Activated naive CD4-positive, alpha-beta T cell treated with anti-CD3 and anti-CD28 coated beads, Interleukin-2, amount 50 U/mL, for 72 hours (primary cell): ENCODE results near the gene MEI1. TPM values are rescaled to one million over a fixed set of nuclear protein-coding genes. Genes with fewer than 3 reads are reported as not detected.

ENCODE experiments used
- ATAC-seq, 2 donors: fragments of 150-1000 bp; cut with Tn5 transposase; 2 replicates each; pipeline ENCODE4 v1.10.0; 2021; ENCODE audit warnings: mild to moderate bottlenecking in 2 of 2, moderate library complexity in 2 of 2
- DNase-seq, 2 donors: peaks; one replicate each; pipeline ENCODE4 v3.0.0; 2021 to 2022; ENCODE audit warnings: low spot score in 2 of 2
- H3K27ac Mint-ChIP-seq, 2 donors: one replicate each; pipeline ENCODE4 v1.8.0; 2022; ENCODE audit warnings: mild to moderate bottlenecking in 2 of 2, mixed read lengths in 2 of 2
- H3K36me3 Mint-ChIP-seq, 2 donors: one replicate each; pipeline ENCODE4 v1.8.0; 2022; ENCODE audit warnings: mixed read lengths in 2 of 2
- H3K9me3 Mint-ChIP-seq, 2 donors: one replicate each; pipeline ENCODE4 v1.8.0; 2022; ENCODE audit warnings: mixed read lengths in 2 of 2
- total RNA-seq, 2 donors: library from RNA; stranded (reverse); gene quantifications; one replicate each; pipeline ENCODE4 v1.2.3, GENCODE V29; 2022

The MEI1 gene
- total RNA-seq, 2 donors from 2014 or later, result 28.3 to 36.9 TPM

- H3K9me3 Mint-ChIP-seq, result no peaks in the 10 kb centered on the region
- DNase-seq, result no peak
- H3K36me3 Mint-ChIP-seq, result peaks cover 0 to 6% of the 10 kb centered on the region in 2 donors
- ATAC-seq, result no peak
- H3K27ac Mint-ChIP-seq, result no peak overlapping the region
These were observed 120.0 kb downstream of the MEI1 start for GRCh38 chr22:41819257-41819656.

- ATAC-seq (no peak), DNase-seq (no peak)
- H3K36me3 Mint-ChIP-seq, result peaks cover 0 to 7% of the 10 kb centered on the region in 2 donors
- peak overlapping the region in 1 of 2 donors; percentile 51 for H3K27ac Mint-ChIP-seq
- H3K9me3 Mint-ChIP-seq, result no peaks in the 10 kb centered on the region
These were observed 121.1 kb downstream of the MEI1 start for GRCh38 chr22:41820447-41820846.

DNA sequence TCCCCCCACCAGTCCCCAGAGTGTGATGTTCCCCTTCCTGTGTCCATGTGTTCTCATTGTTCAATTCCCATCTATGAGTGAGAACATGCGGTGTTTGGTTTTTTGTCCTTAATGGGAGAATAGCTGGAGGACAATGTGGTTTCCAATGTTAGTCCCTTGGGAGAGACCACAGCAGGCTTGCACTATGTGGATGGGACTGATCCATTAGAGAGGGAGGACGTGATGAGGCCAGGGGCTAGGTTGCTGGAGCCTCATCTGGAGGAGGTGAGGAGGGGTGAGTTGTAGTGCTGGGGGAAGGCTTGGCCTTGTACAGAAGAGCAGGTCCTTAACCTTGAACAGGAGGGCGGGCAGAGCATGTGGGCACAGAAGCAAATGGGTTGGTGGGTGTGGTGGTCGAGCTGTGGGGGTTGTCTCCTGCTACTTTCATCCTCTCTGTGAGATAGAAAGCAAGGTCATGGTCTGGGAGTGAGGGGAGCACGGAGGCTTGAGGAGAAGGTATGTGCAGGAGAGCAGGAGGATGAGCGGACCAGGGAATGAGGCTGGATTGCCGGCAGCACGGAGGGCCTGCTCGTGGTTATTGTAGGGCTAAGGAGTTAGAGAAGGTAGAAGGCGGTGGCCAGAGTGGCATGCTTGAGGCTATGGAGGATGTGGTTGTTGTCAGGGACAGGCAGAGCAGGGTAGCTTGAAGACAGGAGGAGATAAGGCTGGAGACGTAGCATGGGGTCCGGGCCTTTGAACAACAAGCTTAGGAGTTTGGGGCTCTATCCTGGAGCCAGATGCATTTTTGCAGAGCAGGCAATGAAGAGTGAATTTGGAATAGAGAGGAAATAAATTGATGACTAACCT is 122.4 kb downstream of the MEI1 start:
- ATAC-seq (peak in 1 of 2 donors; percentile 2), DNase-seq (no peak)
- Mint-ChIP-seq H3K27ac (peak overlapping the region; percentile 34 to 75), H3K9me3 (no peaks in the 10 kb centered on the region), H3K36me3 (peaks cover 0 to 7% of the 10 kb centered on the region in 2 donors)

DNA sequence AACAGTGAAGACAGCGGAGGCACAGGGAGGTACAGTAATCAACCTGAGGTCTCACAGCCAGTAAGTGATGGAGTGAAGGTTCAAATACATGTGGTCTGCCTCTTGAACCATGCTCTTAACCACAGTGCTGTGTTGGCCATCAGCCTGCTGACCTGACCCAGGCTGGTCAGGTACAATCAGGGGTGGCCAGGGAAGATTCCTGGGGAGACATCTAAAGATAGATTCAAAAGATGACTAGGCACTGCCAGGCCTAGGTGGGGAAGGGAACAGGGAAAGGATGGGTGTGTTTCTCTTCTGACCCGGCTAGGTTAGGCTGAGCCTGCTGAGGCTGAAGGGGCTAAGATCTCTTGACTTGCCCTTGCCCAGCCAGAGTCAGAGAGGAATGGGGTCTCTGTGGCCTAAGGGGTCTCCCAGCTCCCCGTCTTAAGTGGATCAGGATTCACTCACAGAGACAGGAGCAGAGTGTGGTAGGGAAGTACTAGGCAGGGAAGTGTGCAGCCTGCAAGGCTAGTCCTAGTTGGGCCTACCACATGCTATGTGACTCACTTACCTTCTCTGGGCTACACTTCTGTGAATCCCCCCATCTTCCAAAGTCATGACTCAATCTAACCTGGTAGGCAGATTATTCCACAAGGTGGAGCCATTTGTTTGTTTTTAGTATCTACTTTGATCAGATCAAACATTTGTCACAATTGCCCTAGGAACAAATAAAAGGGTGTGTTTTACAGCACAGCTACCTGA is 123.2 kb downstream of the MEI1 start:
- ATAC-seq, result peak; percentile 98 to 99
- Mint-ChIP-seq H3K36me3 (peaks cover 0 to 7% of the 10 kb centered on the region in 2 donors), H3K27ac (peak overlapping the region; percentile 34 to 75), H3K9me3 (no peaks in the 10 kb centered on the region)
- peak; percentile 50 to 64 for DNase-seq

DNA sequence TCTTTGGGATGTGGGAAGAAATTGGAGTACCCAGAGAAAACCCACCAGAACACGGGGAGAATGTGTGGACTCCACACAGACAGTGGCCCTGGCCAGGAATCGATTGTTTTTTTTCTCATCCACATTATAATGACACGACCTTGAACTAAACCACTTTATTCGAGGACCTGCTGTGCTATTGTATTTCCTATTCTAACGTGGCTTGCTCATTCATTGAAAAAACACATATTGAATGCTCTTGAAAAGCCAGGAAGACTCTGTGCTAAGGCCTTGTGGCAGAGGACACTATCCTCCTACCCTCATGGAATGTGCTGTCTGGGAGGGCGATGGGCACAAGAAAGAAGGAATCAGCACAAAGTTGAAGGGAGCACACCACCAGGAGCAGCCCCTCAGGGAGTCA is 124.5 kb downstream of the MEI1 start:
- Mint-ChIP-seq H3K27ac (peak overlapping the region; percentile 75 to 94), H3K9me3 (no peaks in the 10 kb centered on the region), H3K36me3 (peaks cover 0 to 7% of the 10 kb centered on the region in 2 donors)
- DNase-seq (no peak), ATAC-seq (no peak)

GRCh38 chr22:41825376-41825775 is 126.1 kb downstream of the MEI1 start:
- DNase-seq (no peak), ATAC-seq (no peak)
- Mint-ChIP-seq H3K9me3 (no peaks in the 10 kb centered on the region), H3K27ac (peak overlapping the region; percentile 67 to 75), H3K36me3 (peaks cover 0 to 15% of the 10 kb centered on the region in 2 donors)

GRCh38 chr22:41826021-41826420 is 126.7 kb downstream of the MEI1 start:
- ATAC-seq (no peak), DNase-seq (no peak)
- H3K36me3 Mint-ChIP-seq, result peaks cover under 1 to 19% of the 10 kb centered on the region in 2 donors
- peak overlapping the region in 1 of 2 donors; percentile 81 for H3K27ac Mint-ChIP-seq
- no peaks in the 10 kb centered on the region for H3K9me3 Mint-ChIP-seq

DNA sequence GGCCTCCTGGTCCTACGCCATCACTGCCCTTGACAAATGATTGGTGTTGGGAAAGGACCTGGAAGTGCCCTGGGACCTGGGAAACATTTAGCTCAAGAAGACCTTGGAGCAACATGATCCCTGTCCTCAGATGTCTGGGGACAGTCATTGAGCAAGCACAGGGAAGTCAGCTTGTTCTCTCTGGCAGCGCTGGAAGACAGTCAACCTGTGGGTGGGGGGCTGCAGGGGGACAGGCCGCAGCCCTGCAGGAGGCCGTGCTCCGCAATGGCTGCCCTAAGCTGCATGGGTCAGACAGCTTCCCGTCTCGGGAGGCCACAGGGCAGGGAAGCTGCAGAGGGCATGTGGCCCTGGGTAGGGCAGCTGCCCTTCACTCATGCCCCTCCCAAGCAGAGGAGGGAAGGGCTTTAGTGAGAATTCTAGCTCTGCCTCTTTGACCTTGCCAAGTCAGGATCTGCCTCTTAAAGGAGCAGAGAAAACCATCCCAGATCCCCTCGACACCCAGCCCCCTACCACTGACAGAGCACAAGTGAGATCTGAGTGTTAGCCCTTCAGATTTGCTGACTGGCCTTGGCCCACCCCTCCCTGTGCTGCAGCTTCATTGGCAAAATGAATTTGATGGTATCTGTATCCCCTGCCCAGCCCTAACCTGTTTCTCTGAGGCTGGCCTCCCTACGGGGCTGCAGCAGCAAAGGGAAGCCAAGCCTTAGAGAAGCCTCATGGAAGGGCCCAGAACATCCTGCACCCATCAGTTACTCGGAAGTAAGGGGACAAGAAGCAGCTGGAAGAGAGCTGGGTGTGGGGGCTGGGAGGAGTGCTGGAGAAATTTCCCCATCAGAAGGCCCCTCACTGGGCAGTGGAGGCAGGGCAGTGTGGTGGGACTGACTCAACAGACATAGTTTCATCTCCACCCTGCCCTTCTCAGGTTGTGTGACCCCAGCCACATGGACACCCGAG is 127.4 kb downstream of the MEI1 start:
- no peak for ATAC-seq
- Mint-ChIP-seq H3K36me3 (peaks cover 4 to 26% of the 10 kb centered on the region in 2 donors), H3K9me3 (no peaks in the 10 kb centered on the region), H3K27ac (peak overlapping the region in 1 of 2 donors; percentile 81)
- no peak for DNase-seq

GRCh38 chr22:41827671-41828070 is 128.4 kb downstream of the MEI1 start:
- H3K27ac Mint-ChIP-seq, result no peak overlapping the region
- no peaks in the 10 kb centered on the region for H3K9me3 Mint-ChIP-seq
- peaks cover 4 to 33% of the 10 kb centered on the region in 2 donors for H3K36me3 Mint-ChIP-seq

GRCh38 chr22:41828516-41828915 is 129.2 kb downstream of the MEI1 start:
- Mint-ChIP-seq H3K36me3 (peaks cover 4 to 34% of the 10 kb centered on the region in 2 donors), H3K9me3 (no peaks in the 10 kb centered on the region), H3K27ac (peak overlapping the region; percentile 24 to 32)
- DNase-seq (no peak), ATAC-seq (no peak)

More at GRCh38 chr22:41827671-41828070, 128.4 kb downstream of the MEI1 start:
- no peak for DNase-seq
- no peak for ATAC-seq

- H3K9me3 Mint-ChIP-seq, result no peaks in the 10 kb centered on the region
- DNase-seq (no peak), ATAC-seq (no peak)
- peaks cover 14 to 40% of the 10 kb centered on the region in 2 donors for H3K36me3 Mint-ChIP-seq
- no peak overlapping the region for H3K27ac Mint-ChIP-seq
These were observed 130.9 kb downstream of the MEI1 start for GRCh38 chr22:41830174-41830573.

- Mint-ChIP-seq H3K9me3 (peaks cover 0 to under 1% of the 10 kb centered on the region in 2 donors), H3K27ac (peak overlapping the region; percentile 81 to 98), H3K36me3 (peaks cover 14 to 48% of the 10 kb centered on the region in 2 donors)
- DNase-seq (no peak), ATAC-seq (no peak)
These were observed 132.1 kb downstream of the MEI1 start for GRCh38 chr22:41831383-41831782.

DNA sequence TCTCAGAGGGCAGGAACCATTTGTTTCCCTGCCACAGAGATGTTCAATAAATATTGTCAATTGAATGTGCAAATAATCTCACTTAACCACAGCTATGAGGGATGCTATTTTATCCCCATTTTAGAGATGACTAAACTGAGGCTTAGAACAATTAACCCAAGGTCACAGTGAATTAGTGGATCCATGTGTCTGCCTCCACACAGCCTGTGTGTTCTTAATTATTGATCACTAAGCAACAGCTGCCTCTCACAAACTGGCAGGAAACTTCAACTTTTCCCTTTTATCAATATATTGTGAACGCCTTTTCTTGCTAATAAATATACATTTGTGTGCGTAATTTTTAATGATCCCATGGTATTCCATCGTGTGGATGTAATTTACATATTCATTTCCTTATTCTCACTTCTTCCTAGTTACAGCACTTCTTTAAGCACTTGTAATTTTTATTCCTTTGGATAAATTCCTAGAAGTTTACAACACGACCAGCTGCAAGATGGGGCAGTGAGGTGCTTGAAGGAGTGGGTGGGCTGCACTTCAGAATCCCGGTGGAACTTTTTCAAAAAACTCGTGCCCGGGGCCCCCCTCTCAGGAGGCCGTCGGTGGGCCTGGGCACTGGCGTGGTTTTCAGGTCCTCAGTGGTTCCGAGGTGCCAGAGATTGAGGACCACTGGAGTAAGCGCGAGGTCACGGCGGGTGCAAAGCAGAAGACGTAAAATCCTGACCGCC is 132.7 kb downstream of the MEI1 start:
- peaks cover 20 to 54% of the 10 kb centered on the region in 2 donors for H3K36me3 Mint-ChIP-seq
- H3K27ac Mint-ChIP-seq, result peak overlapping the region; percentile 98 to 99
- ATAC-seq (no peak), DNase-seq (no peak)
- H3K9me3 Mint-ChIP-seq, result peaks cover 0 to 6% of the 10 kb centered on the region in 2 donors

DNA sequence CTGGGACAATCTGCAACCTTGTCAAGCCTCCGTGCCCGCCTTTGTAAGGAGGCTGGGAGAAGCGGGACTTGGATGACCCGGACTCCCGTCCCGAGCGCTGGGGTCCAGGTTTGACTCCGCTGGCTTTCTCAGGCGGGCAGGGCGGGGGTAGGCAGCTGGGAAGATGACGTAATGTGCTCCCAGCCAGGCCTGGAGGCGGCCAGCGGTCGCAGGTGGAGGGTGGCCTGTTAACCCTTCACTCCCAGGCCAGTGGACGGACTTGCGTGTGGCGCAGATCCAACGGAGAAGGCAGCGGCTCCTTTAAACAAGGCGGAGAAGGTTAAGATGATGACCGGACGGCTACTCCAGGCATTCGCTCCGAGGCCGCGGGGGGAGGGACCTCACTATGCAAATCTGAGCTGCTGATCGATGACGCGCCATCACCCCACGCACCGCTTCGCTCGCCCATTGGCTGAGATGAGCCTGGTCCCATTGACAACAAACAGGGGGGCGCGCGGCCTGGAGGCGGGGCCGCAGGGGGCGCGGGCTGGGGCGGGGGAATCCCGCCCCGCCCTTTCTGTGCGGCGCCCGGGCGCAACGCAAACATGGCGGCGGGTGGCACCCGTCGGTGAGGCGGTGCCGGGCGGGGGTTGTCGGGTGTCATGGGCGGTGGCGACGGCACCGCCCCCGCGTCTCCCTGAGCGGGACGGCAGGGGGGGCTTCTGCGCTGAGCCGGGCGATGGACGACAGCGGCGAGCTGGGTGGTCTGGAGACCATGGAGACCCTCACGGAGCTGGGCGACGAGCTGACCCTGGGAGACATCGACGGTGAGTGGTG is 133.5 kb downstream of the MEI1 start, which contains the start of gene SREBF2:
SREBF2 (plus strand) TSS at position 553 of the 816 bp plus-strand sequence; CDS start at position 719, 166 bp downstream.
- Mint-ChIP-seq H3K9me3 (peaks cover 0 to 6% of the 10 kb centered on the region in 2 donors), H3K36me3 (peaks cover 20 to 57% of the 10 kb centered on the region in 2 donors), H3K27ac (peak within 1 kb of the TSS; percentile 98 to 99)
- peak; percentile 92 to 97 for ATAC-seq
- peak; percentile 98 for DNase-seq
